ENCODE data around the gene ARPP21.

ARPP21 gene

DNA sequence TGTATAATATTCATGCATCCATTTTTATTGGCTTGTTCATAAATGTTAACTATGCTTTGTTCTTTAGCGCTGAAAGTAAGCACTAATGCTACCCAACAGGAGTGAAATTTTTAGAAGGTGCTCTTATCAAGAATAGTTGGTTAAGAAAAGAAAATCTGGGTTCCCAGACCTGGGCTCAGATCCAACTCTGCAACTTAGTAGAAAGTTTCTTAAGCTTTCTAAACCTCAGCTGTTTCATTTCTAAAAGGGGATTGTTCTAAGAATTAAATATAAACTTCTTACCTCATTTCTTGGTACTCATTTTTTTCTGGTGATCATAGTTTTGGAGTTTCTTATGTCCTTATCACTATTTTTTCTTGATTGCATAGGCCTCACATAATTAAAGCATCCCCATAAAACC is 12.1 kb downstream of the ARPP21 start:
- TF ChIP-seq POLR2A (IDR thresholded peaks at IDR 0.05; ENCODE audit: low read depth, low read length), result no peak
- no peak for FAIRE-seq
- no peak for DNase-seq (ENCODE audit: insufficient read length, low spot score)

DNA sequence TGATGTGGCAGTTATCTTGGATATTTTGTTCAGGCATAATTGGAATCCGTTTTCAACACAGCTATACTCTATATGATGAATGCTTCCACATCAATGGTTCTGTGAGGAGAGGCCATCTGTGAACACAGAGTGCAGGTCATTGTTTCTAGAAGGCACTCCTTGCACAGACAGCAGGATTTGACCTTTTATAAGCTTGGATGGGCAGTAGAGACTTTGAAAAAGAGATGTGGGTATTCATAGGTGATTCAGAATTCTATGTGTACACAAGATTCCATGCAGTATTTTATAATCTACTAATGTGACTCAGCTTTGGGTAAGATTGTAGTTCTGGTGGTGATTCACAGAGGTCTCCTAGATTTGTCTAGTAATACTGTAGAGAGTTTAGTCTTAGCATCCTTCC is 12.5 kb downstream of the ARPP21 start:
- no peak for TF ChIP-seq POLR2A (IDR thresholded peaks at IDR 0.05; ENCODE audit: low read depth, low read length)
- no peak for FAIRE-seq
- DNase-seq (ENCODE audit: insufficient read length, low spot score), result no peak

DNA sequence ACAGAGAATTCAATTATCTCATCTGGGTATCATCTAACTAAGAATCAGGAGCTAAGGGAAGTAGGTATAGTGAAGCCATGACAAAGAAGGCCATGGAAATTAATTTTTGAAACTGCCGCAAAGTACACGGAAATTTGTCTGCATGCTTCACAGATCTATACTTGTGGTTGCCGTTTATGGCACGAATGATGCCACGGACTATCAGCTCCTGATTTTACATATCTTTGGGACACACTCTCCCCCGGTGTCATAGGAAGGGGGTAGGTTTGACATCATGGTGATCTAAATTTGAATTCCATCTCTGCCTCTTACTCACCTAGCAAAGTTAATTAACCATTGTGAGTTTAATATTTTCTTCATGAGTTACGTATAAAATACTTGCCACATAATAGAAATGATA is 14.0 kb downstream of the ARPP21 start:
- TF ChIP-seq POLR2A (IDR thresholded peaks at IDR 0.05; ENCODE audit: low read depth, low read length), result no peak
- DNase-seq (ENCODE audit: insufficient read length, low spot score) (no peak), FAIRE-seq (no peak)

DNA sequence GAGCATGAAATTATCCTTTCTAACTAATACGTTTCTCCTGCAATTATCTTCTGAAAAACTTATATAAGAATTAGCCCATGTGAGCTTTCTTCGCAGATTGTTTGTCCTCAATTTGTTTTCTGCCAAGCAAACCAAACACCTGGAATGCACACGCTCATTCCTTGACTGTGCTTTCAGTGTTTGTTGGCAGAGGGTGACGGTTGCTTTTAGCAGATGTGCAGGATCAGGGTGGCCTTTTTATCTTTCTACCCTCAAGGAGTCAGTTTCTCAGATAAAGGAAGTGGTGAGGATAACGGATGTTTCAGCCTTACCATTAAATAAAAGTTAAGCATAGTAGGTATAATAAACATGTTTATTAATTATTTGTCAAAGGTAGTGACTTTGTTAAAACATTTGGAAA is 15.2 kb downstream of the ARPP21 start:
- FAIRE-seq (no peak), DNase-seq (ENCODE audit: insufficient read length, low spot score) (no peak)
- no peak for TF ChIP-seq POLR2A (IDR thresholded peaks at IDR 0.05; ENCODE audit: low read depth, low read length)

DNA sequence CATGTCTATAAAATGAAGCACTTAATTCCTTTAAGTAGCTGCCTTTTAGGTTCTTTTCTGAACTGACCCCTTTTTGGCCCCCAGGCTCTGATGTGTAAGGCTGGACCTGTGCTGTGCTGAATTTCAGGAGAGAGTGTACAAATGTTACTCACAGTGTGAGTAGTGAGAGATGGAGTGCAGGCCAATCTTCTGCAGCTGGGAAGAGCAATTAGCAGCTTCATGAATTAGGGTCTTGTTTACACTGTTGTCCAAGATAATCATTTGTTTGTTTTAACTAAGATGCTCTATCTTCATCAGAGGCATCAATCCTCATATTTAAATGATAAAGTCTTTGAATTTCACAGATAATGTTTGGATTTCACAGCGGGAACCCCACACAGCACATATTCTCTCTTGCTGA is 19.4 kb downstream of the ARPP21 start:
- no peak for DNase-seq (ENCODE audit: insufficient read length, low spot score)
- FAIRE-seq, result no peak
- no peak for TF ChIP-seq POLR2A (IDR thresholded peaks at IDR 0.05; ENCODE audit: low read depth, low read length)

DNA sequence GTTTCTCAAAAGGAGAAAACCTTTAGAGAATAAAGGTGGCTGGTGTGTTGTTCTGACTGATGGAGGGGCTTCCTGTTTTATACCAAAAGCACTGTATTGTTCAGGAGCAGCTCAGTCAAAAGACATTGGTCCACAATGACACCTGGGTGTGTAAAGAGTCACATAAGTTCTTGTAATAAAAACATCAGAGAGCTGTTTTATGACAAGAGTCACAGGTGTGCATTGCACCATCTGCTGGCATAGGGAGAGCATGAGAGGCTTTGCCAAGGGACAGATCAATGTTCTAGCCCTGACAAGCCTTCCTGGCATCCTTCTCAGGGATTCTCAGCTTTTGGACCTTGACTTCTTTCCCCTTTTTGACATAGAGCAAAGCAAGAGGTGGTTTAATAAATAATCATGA is 20.4 kb downstream of the ARPP21 start:
- DNase-seq (ENCODE audit: insufficient read length, low spot score), result no peak
- no peak for FAIRE-seq
- TF ChIP-seq POLR2A (IDR thresholded peaks at IDR 0.05; ENCODE audit: low read depth, low read length), result no peak

DNA sequence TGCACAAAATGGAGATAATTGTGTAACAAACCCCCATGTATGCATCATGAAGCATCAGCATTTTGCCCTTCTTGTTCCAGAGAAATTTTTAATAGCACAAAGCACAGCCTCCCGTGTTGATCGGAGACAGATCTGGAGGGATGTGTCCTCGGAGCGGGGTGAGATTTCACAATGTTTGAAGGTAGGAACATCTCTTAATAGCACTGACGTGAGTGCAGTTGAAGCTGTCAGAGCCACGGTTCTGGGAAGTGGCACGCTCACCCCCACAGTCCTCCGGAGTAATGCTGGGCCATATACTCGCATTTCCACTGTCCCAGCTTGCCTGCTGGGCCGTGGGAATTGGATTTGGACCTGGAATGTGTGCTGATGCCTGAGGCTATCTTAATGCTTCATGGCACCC is 24.1 kb downstream of the ARPP21 start:
- FAIRE-seq (no peak), DNase-seq (ENCODE audit: insufficient read length, low spot score) (no peak)
- no peak for TF ChIP-seq POLR2A (IDR thresholded peaks at IDR 0.05; ENCODE audit: low read depth, low read length)

DNA sequence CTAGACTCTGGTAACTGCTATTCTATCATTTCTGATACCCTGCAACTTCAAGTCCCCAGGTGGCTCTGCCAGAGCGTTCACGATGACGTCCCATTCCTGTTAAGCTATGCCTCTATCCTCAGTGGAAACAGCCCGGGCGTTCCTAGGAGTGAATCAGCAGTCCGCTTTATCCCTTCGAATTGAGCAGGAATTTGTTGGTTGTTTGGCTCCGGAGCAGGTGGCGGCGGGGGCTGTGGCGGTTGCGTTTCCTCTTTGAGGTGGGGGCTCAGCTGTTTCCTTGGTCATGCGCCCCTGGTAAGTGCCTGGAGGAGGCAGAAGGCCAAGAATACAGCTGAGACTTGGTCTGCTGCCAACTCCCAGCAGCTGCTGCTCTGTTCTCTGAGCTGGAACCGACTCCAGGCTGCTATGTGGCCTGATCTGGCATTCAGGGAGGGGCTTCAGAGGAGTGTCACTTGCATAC is 25.2 kb downstream of the ARPP21 start:
- TF ChIP-seq POLR2A (IDR thresholded peaks at IDR 0.05; ENCODE audit: low read depth, low read length), result no peak
- FAIRE-seq (no peak), DNase-seq (ENCODE audit: insufficient read length, low spot score) (no peak)

DNA sequence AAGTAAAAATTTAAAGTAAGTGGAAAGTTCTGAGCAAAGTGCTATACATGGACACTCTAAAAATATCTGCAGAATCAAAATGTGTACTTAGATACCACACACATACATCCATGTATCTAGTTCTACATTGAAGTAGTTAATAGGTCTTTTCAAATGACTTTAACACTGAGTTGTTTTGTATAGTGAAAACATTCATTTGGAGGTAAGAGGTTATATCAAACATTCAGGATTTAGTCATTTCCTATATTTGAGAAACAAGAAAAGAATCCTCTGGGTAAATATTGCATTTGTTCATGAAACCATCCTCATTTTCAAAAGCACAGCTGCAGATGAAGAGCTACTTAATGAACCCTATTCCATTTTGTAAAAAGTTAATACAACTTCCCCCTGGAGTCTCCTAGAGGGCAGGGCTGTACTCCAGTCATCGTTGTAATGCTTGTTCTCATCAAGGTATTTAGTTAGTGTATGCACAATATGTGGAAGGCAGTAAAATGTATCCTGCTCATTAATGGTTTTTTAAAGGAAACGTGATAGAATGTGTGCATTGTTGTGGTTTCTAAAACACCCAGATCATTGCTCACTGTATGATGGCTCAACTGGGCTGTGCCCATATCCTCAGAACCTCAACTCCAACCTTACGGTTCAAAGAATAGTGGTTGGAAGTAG is 26.2 kb downstream of the ARPP21 start:
- FAIRE-seq (no peak), DNase-seq (ENCODE audit: insufficient read length, low spot score) (no peak)
- no peak for TF ChIP-seq POLR2A (IDR thresholded peaks at IDR 0.05; ENCODE audit: low read depth, low read length)

DNA sequence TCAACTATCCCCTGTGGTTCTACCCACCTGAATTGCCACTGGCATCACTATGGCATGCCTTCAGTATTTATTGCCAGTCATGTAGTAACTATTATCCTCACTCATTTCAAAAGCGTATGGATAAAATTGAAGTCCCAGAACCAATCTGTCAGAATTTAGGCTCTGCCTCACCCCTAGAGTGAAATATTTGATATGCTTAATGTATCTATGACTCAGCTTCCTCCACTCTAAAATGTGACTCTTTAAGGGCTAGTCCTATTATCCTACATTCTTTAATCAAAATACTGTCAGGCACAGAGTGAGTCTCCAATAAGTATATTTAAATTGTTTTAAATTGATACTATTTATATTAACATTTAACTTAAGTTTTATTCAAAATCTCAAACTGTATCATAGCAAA is 27.6 kb downstream of the ARPP21 start:
- FAIRE-seq, result no peak
- DNase-seq (ENCODE audit: insufficient read length, low spot score), result no peak
- TF ChIP-seq POLR2A (IDR thresholded peaks at IDR 0.05; ENCODE audit: low read depth, low read length), result no peak

DNA sequence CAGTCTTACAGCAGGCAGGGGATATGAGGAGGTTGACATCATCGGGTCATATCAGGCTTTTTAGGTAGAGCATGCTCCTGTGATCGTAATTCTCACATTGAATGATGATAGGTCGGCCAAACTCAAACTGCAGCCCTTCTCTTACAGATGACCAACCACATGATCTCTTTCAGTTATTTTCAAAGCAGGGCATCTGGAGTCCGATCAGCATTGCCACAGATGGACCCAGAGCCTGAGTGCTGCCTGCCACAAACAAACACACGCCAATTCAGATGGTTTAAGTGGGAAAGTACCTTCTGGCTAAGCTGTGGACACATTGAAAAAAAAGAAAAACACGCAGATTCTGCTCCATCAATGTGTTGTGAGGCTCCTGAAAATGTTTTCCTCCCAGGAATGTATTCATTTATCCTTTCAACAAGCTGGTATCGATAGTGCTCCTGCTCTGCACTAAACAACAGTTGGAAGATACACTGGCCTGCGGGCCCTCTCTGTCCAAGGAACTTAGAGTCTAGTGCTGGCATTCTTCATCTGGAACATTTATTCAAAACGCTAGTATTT is 31.2 kb downstream of the ARPP21 start:
- no peak for FAIRE-seq
- no peak for TF ChIP-seq POLR2A (IDR thresholded peaks at IDR 0.05; ENCODE audit: low read depth, low read length)
- DNase-seq (ENCODE audit: insufficient read length, low spot score), result no peak

DNA sequence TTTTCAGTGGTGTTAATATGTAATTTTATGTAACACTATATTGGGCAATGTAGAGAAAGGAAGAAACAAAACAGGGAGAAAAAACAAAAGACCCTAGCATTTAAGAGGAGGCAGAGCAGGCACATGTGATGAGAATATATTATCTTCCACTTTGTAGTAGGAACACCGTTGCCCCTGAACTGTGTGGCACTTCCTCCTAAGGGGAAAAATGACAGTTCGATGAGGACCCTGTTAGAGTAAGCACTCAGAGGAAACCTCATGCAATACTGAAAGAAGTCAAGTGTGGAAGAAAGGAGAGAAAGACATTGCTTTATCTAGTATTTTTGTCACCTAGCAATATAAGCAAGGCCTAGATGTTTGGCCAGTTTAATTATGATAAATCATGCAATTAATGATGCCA is 32.2 kb downstream of the ARPP21 start:
- FAIRE-seq (no peak), DNase-seq (ENCODE audit: insufficient read length, low spot score) (no peak)
- no peak for TF ChIP-seq POLR2A (IDR thresholded peaks at IDR 0.05; ENCODE audit: low read depth, low read length)

DNA sequence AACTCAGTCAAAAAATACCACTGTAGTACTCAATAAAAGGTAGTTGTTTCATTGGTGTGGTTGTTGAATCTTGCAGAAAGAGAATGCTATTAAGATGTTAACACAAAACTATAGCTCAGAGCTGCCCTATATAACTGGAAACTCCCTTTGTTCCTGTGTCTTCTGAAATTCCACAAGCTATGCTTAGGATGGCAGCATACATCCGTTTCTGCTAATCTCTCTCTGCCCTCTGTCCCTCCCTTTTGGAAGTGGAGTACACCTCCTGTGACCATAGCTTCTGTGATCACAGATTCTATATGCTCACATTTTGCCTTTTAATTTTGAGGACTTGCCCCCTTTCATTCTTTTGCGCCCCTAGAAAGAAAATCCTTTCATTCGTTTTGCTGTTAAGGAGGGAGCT is 33.7 kb downstream of the ARPP21 start:
- DNase-seq (ENCODE audit: insufficient read length, low spot score), result no peak
- TF ChIP-seq POLR2A (IDR thresholded peaks at IDR 0.05; ENCODE audit: low read depth, low read length), result no peak
- FAIRE-seq, result no peak

DNA sequence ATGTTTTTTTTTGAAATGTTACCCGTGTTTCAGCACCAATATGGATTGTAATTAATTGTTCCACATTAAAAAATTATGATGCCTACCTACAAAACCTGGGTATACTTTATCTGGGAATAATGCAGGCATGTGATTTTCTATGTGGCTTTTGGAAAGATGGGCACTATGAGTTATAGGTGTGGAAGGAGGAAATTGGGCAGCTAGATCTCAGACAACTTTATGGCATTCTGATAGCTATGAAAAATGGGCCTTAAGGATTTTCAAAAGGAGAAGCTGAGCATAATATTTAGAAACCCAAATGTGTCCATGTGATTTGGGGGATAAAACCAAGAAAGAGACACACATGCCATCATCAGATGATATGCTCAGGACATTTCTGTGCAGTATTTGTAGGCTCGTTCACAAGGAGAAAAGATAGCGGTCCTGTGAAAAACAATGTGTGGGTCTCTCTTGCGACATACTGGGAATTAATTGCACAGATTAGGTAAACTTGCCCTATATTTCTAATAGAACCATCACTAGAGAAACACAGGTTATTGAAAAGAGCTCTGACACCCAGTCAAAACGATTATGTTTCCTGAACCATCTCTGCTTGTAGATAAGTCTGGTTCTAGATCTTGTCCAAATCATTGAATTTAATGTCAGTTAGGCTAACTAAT is 35.3 kb downstream of the ARPP21 start:
- no peak for FAIRE-seq
- no peak for TF ChIP-seq POLR2A (IDR thresholded peaks at IDR 0.05; ENCODE audit: low read depth, low read length)
- no peak for DNase-seq (ENCODE audit: insufficient read length, low spot score)

DNA sequence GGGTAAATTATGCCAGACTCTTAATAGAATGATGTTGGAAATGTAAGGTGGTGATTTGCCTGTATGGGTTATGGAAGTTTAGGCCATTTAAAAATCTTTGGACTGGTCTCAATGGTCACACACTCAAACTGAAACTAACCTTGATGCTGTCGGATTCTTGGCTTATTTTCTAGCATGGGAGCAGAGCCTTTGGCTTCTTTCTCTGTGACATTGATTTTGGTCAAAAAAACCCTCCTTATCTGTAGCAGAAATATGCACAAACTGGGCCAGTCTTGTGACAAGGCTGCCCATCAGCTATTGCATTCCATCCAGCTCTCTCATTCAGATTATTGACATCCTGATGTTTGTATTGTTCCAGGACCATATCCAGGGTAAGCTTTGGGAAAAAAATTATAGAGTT is 35.9 kb downstream of the ARPP21 start:
- no peak for TF ChIP-seq POLR2A (IDR thresholded peaks at IDR 0.05; ENCODE audit: low read depth, low read length)
- no peak for DNase-seq (ENCODE audit: insufficient read length, low spot score)
- no peak for FAIRE-seq

Measured in H54 (cell line).